GM12878 (cell line): ENCODE results near the gene ISLR. TPM values are rescaled to one million over a fixed set of nuclear protein-coding genes. Genes with fewer than 3 reads are reported as not detected.
A peak's percentile ranks its signal among the peaks of the same experiment; 100 is the strongest.

Source experiments
- ATAC-seq: fragments of 200-7000 bp; cut with Tn5 transposase; 3 replicates; pipeline ENCODE4 v1.9.1; 2020; ENCODE audit warnings: mild to moderate bottlenecking, moderate library complexity
- BruUV-seq: library from RNA; stranded (reverse); fragments of 400-500 nt; replicated peaks from 2 replicates; lab custom pipeline; 2021; lab: Mats Ljungman, UMichigan
- CTCF ChIA-PET: fragments of 300-600 bp; sonication (Branson Sonifier 250); formaldehyde crosslinking; extraction: SDS; loops from one replicate; lab custom pipeline; 2021; ENCODE audit warnings: inconsistent platforms; lab: Yijun Ruan, JAX
- POLR2A ChIA-PET: fragments of 350-600 bp; formaldehyde crosslinking; extraction: SDS; loops from one replicate; lab custom pipeline; 2021; ENCODE audit warnings: inconsistent platforms; lab: Charles Lee
- RAD21 ChIA-PET: fragments of 300-600 bp; sonication (Branson Sonifier 250); formaldehyde crosslinking; loops from one replicate; lab custom pipeline; 2023; ENCODE audit warnings: antibody characterized with exemption; ENCODE audit not compliant: unreplicated experiment; lab: Charles Lee
- SMC1A ChIA-PET: fragments of 300-600 bp; sonication (Branson Sonifier 250); formaldehyde crosslinking; loops from one replicate; lab custom pipeline; 2023; ENCODE audit not compliant: unreplicated experiment, uncharacterized antibody; lab: Charles Lee
- DNase-seq: peaks from one replicate; pipeline ENCODE4 v3.0.0-alpha.2; 2011; ENCODE audit warnings: low read depth, low spot score
- FAIRE-seq: peaks from 3 replicates; lab custom pipeline; 2011; peaks lifted over from hg19 to GRCh38; lab: Jason Lieb, UNC
- H2AFZ ChIP-seq: 2 replicates; pipeline ENCODE4 v1.6.0; 2011; ENCODE audit warnings: low read depth, low read length, control low read depth; ENCODE audit not compliant: control insufficient read depth
- H3K27ac ChIP-seq: 2 replicates; pipeline ENCODE4 v1.5.1; 2011; ENCODE audit warnings: control low read depth; ENCODE audit not compliant: control insufficient read depth, insufficient read depth
- H3K27me3 ChIP-seq, 2 experiments: replicated peaks in 1 of 2; 2 replicates each; pipeline versions ENCODE4 v1.6.0 to v1.6.1; 2011; ENCODE audit warnings: low read length in 1 of 2; ENCODE audit not compliant: control insufficient read depth in 2 of 2, insufficient read depth in 2 of 2
- H3K36me3 ChIP-seq, 2 experiments: 2 replicates each; pipeline ENCODE4 v1.5.1; 2011; ENCODE audit warnings: low read length in 1 of 2; ENCODE audit not compliant: control insufficient read depth in 2 of 2, insufficient read depth in 2 of 2
- H3K4me1 ChIP-seq: 2 replicates; pipeline ENCODE4 v1.6.1; 2011; ENCODE audit warnings: mild to moderate bottlenecking, low read length, moderate library complexity, mixed read lengths; ENCODE audit not compliant: control insufficient read depth, insufficient read depth
- H3K4me2 ChIP-seq: 2 replicates; pipeline ENCODE4 v1.6.0; 2011; ENCODE audit warnings: control low read depth; ENCODE audit not compliant: control insufficient read depth, insufficient read depth
- H3K4me3 ChIP-seq: fragments of 200-600 bp; sonication (generic); 2 replicates; pipeline ENCODE4 v1.5.1; 2016
- H3K79me2 ChIP-seq: 2 replicates; pipeline ENCODE4 v1.6.0; 2011; ENCODE audit warnings: low read length; ENCODE audit not compliant: control insufficient read depth, insufficient read depth
- H3K9ac ChIP-seq: 2 replicates; pipeline ENCODE4 v1.8.0; 2011; ENCODE audit warnings: low read length, control low read depth, mixed read lengths; ENCODE audit not compliant: control insufficient read depth, insufficient read depth
- H3K9me3 ChIP-seq: replicated peaks from 3 replicates; pipeline ENCODE4 v1.5.1; 2011; ENCODE audit warnings: mild to moderate bottlenecking, low read length; ENCODE audit not compliant: control insufficient read depth, insufficient read depth
- H4K20me1 ChIP-seq: 2 replicates; pipeline ENCODE4 v1.6.0; 2011; ENCODE audit not compliant: control insufficient read depth, insufficient read depth
- CREM ChIP-seq: IDR thresholded peaks from 2 replicates; pipeline ENCODE4 v1.6.1; 2014; ENCODE audit warnings: antibody characterized with exemption, low read depth
- MEF2B ChIP-seq: fragments of 450-650 bp; IDR thresholded peaks from 2 replicates; pipeline ENCODE4 v1.6.1; 2018; ENCODE audit warnings: mild to moderate bottlenecking, moderate library complexity; ENCODE audit not compliant: partially characterized antibody, poor library complexity, severe bottlenecking
- NR2F1 ChIP-seq: fragments of 450-650 bp; conservative IDR thresholded peaks from 2 replicates; pipeline ENCODE4 v1.6.1; 2017; ENCODE audit warnings: mild to moderate bottlenecking
- RCOR1 ChIP-seq: conservative IDR thresholded peaks from 2 replicates; pipeline ENCODE4 v1.6.1; 2012; ENCODE audit warnings: low read depth, low read length, improper control_type of control experiment
- SMC3 ChIP-seq: IDR thresholded peaks from 2 replicates; pipeline ENCODE4 v1.6.1; 2011; ENCODE audit warnings: low read length, improper control_type of control experiment, borderline replicate concordance
- ZNF274 ChIP-seq: IDR thresholded peaks from one replicate; pipeline ENCODE4 v1.8.0; 2011; ENCODE audit not compliant: insufficient read length, insufficient read depth
- WGBS: methylation state at CpG from one replicate; pipeline ENCODE4 v1.1.6; 2016; ENCODE audit warnings: low lambda C conversion rate; ENCODE audit not compliant: insufficient replicate concordance, insufficient coverage; ENCODE audit errors: missing lambda C conversion rate; 5-methylcytosine and 5-hydroxymethylcytosine counted together
- in situ Hi-C: fragments of 300-500 bp; cut with MboI; formaldehyde crosslinking; loops from 9 replicates; pipeline ENCODE4 v1.14.3; 2018; ENCODE audit warnings: mixed read lengths
- intact Hi-C: fragments of 100-400 bp; cut with micrococcal nuclease; formaldehyde crosslinking; loops from one replicate; pipeline ENCODE4 v1.14.2; 2022; ENCODE audit not compliant: unreplicated experiment
- polyA plus RNA-seq, 11 experiments: library from polyadenylated mRNA; depleted of rRNA in 4 of 11; unstranded in 6 of 11; stranded (reverse) in 5 of 11; fragments of >200 nt; fragmentation: Nextera tagmentation in 4 of 11; fragmentation: Illumina TruSeq in 1 of 11; extraction: Ambion mirVana in 4 of 11; extraction: Trizol in 1 of 11; gene quantifications; 1 replicate in 1 of 11; 2 replicates in 10 of 11; pipeline versions ENCODE4 v1.2.1 to v1.2.3, GENCODE V29; 2011 to 2016; ENCODE audit warnings: inconsistent platforms in 2 of 11, missing spikeins in 2 of 11, low read depth in 1 of 11
- total RNA-seq, 4 experiments: library from RNA; depleted of rRNA in 3 of 4; stranded (reverse); fragments of >200 nt in 3 of 4; fragmentation: Illumina TruSeq in 1 of 4; extraction: Trizol in 1 of 4; gene quantifications; 2 replicates each; pipeline versions ENCODE4 v1.2.1 to v1.2.3, GENCODE V29; 2013 to 2021
- TF ChIP-seq, protein P1 (sequence below): fragments of 450-650 bp; IDR thresholded peaks from 2 replicates; pipeline ENCODE4 v1.6.1; 2017; ENCODE audit warnings: antibody characterized with exemption, mild to moderate bottlenecking, moderate library complexity
- TF ChIP-seq, protein P2 (sequence below): fragments of 450-650 bp; IDR thresholded peaks from 2 replicates; pipeline ENCODE4 v1.6.1; 2017; ENCODE audit warnings: low read depth, mild to moderate bottlenecking, moderate library complexity
- TF ChIP-seq, protein P3 (sequence below): IDR thresholded peaks from 2 replicates; pipeline ENCODE4 v1.6.1; 2011; ENCODE audit warnings: borderline replicate concordance, low read depth, mild to moderate bottlenecking, moderate library complexity, mixed read lengths, low read length; ENCODE audit not compliant: insufficient read depth; ENCODE audit errors: extremely low read length

The ISLR gene
- total and polyA plus RNA-seq, 10 of the 15 experiments (the other 5 are each of a cell fraction or from before 2014, with no cell fraction given) = 0.03 to 1.8 (median 0.54) TPM

DNA sequence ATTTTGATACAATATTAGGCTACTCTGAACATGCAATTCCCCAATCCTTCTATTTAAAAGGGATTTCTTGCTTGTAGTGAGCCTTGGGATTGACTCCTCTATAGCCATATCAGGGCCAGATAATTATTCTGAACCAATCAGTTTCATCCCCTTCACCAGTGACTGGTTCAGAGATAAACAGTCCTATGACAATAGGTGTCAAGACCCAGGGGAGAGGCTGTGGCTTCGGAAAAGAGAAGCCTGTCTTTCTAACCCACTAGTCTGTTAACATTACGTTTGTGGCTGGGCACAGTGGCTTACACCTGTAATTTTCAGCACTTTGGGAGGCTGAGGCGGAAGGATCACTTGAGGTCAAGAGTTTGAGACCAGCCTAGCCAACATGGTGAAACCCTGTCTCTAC, 49.3 kb upstream of the ISLR start:
- ChIA-PET POLR2A (no interaction called here), SMC1A (interaction anchor here (1.0 kb wide), 1 partner anchor 158 kb away, joined by 4 read pairs; no protein-coding TSS in a partner anchor), CTCF (interaction anchor here (2.3 kb wide), 1 partner anchor 197 kb away, joined by 19 read pairs; no protein-coding TSS in a partner anchor), RAD21 (no interaction called here)
- no peaks in the 10 kb centered on the region for H3K36me3 ChIP-seq
- H3K27me3 ChIP-seq = peaks cover 8 to 14% of the 10 kb centered on the region in 2 experiments
- BruUV-seq = no TSS peak
- H3K79me2 ChIP-seq = no peaks in the 10 kb centered on the region
- FAIRE-seq (no peak), DNase-seq (no peak), ATAC-seq (no peak)
- intact Hi-C loops (no loop called here), in situ Hi-C loops (loop anchor here (5.0 to 10.0 kb wide), 2 partner anchors 183 to 1151 kb away; no protein-coding TSS in a partner anchor)
- no peaks in the 10 kb centered on the region for H3K9me3 ChIP-seq
- H2AFZ ChIP-seq = no peak overlapping the region
- H3K27ac ChIP-seq = no peak overlapping the region
- H3K4me3 ChIP-seq = no peak overlapping the region
- H3K4me1 ChIP-seq = peaks cover 20% of the 10 kb centered on the region
- TF ChIP-seq, protein P1, sequence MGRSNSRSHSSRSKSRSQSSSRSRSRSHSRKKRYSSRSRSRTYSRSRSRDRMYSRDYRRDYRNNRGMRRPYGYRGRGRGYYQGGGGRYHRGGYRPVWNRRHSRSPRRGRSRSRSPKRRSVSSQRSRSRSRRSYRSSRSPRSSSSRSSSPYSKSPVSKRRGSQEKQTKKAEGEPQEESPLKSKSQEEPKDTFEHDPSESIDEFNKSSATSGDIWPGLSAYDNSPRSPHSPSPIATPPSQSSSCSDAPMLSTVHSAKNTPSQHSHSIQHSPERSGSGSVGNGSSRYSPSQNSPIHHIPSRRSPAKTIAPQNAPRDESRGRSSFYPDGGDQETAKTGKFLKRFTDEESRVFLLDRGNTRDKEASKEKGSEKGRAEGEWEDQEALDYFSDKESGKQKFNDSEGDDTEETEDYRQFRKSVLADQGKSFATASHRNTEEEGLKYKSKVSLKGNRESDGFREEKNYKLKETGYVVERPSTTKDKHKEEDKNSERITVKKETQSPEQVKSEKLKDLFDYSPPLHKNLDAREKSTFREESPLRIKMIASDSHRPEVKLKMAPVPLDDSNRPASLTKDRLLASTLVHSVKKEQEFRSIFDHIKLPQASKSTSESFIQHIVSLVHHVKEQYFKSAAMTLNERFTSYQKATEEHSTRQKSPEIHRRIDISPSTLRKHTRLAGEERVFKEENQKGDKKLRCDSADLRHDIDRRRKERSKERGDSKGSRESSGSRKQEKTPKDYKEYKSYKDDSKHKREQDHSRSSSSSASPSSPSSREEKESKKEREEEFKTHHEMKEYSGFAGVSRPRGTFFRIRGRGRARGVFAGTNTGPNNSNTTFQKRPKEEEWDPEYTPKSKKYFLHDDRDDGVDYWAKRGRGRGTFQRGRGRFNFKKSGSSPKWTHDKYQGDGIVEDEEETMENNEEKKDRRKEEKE = no peak
- TF ChIP-seq MEF2B = peak; percentile 32
- H4K20me1 ChIP-seq = no peaks in the 10 kb centered on the region
- H3K9ac ChIP-seq = no peak overlapping the region
- WGBS = 42% methylated on average over 3 of the region's 3 CpGs
- H3K4me2 ChIP-seq = no peak overlapping the region

DNA sequence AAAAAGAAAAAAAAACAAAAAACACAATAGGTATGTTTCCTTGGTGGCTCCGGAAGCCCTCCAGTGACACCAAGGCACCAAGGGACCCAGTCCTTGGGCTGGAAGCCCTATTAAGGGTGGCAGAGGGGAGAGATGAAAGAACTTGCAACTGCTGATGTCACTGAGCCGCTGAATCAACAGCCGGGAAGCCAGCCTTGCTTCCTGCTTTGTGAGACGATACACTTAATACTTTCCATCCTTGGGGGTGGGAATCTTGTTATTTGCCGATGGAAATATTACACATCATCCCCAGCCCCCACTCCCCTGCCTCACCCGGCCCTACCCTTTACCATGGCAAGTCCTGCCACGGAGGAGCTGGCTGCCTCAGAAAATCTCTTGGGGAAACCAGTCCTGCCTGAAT, 48.8 kb upstream of the ISLR start:
- Histone ChIP-seq H3K27me3 (peaks cover 10 to 18% of the 10 kb centered on the region in 2 experiments), H3K9ac (no peak overlapping the region), H3K36me3 (no peaks in the 10 kb centered on the region), H3K79me2 (no peaks in the 10 kb centered on the region), H2AFZ (no peak overlapping the region), H3K4me2 (no peak overlapping the region), H3K4me1 (peaks cover 20% of the 10 kb centered on the region), H3K4me3 (no peak overlapping the region), H4K20me1 (no peaks in the 10 kb centered on the region), H3K27ac (no peak overlapping the region), H3K9me3 (no peaks in the 10 kb centered on the region)
- ChIA-PET RAD21 (interaction anchor here (1.1 kb wide), 1 partner anchor 196 kb away, joined by 3 read pairs; no protein-coding TSS in a partner anchor), CTCF (interaction anchor here (1.2 to 2.6 kb wide), 3 partner anchors 183 to 196 kb away, joined by 3 to 24 read pairs (median 14); no protein-coding TSS in a partner anchor), SMC1A (no interaction called here), POLR2A (no interaction called here)
- 66% methylated on average over 7 of the region's 7 CpGs for WGBS
- intact Hi-C loops = no loop called here
- no peak for FAIRE-seq
- in situ Hi-C loops = loop anchor here (5.0 to 10.0 kb wide), 2 partner anchors 183 to 1150 kb away; no protein-coding TSS in a partner anchor
- no TSS peak for BruUV-seq
- no peak for DNase-seq
- ATAC-seq = no peak
- TF ChIP-seq RCOR1 (no peak), SMC3 (no peak), ZNF274 (no peak), CREM (no peak), NR2F1 (no peak)
- TF ChIP-seq, protein P2, sequence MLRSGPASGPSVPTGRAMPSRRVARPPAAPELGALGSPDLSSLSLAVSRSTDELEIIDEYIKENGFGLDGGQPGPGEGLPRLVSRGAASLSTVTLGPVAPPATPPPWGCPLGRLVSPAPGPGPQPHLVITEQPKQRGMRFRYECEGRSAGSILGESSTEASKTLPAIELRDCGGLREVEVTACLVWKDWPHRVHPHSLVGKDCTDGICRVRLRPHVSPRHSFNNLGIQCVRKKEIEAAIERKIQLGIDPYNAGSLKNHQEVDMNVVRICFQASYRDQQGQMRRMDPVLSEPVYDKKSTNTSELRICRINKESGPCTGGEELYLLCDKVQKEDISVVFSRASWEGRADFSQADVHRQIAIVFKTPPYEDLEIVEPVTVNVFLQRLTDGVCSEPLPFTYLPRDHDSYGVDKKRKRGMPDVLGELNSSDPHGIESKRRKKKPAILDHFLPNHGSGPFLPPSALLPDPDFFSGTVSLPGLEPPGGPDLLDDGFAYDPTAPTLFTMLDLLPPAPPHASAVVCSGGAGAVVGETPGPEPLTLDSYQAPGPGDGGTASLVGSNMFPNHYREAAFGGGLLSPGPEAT = no peak
- TF ChIP-seq, protein P3, sequence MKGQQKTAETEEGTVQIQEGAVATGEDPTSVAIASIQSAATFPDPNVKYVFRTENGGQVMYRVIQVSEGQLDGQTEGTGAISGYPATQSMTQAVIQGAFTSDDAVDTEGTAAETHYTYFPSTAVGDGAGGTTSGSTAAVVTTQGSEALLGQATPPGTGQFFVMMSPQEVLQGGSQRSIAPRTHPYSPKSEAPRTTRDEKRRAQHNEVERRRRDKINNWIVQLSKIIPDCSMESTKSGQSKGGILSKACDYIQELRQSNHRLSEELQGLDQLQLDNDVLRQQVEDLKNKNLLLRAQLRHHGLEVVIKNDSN = no peak
